ENCODE results near the gene AP5S1.

DNA sequence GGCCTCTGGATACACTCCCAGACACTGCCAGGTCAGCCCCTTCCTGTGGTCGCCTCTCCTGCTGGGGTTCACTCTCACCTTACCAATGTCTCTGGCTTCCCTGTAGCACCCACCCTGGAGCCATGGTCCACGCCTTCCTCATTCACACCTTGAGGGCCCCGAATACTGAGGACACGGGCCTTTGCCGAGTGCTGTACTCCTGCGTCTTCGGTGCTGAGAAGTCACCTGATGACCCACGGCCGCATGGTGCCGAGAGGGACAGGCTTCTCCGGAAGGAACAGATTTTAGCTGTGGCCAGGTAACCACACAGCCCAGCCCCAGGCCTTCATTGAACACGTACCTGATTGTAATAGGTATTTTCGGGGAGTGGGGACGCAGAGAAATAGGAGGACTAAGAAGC lies 1.6 kb downstream of the AP5S1 start:
- TF ChIP-seq, protein P1, sequence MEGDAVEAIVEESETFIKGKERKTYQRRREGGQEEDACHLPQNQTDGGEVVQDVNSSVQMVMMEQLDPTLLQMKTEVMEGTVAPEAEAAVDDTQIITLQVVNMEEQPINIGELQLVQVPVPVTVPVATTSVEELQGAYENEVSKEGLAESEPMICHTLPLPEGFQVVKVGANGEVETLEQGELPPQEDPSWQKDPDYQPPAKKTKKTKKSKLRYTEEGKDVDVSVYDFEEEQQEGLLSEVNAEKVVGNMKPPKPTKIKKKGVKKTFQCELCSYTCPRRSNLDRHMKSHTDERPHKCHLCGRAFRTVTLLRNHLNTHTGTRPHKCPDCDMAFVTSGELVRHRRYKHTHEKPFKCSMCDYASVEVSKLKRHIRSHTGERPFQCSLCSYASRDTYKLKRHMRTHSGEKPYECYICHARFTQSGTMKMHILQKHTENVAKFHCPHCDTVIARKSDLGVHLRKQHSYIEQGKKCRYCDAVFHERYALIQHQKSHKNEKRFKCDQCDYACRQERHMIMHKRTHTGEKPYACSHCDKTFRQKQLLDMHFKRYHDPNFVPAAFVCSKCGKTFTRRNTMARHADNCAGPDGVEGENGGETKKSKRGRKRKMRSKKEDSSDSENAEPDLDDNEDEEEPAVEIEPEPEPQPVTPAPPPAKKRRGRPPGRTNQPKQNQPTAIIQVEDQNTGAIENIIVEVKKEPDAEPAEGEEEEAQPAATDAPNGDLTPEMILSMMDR (IDR thresholded peaks at IDR 0.05): no peak
- TF ChIP-seq POLR2AphosphoS5 (IDR thresholded peaks at IDR 0.05): no peak
